K562 (cell line): ENCODE results near the gene ZNF428. TPM values are rescaled to one million over a fixed set of nuclear protein-coding genes. Genes with fewer than 3 reads are reported as not detected.

Experiments
- E2F1 ChIP-seq: sonication (generic); formaldehyde crosslinking; IDR thresholded peaks from 2 replicates; pipeline ENCODE4 v1.8.1; 2023; ENCODE audit warnings: mild to moderate bottlenecking, missing genetic modification reagents, moderate library complexity
- FOXA1 ChIP-seq: fragments of 450-650 bp; IDR thresholded peaks from 2 replicates; pipeline ENCODE4 v1.6.1; 2016; ENCODE audit warnings: mild to moderate bottlenecking, borderline replicate concordance
- HDGF ChIP-seq: fragments of 450-650 bp; IDR thresholded peaks from 2 replicates; pipeline ENCODE4 v1.6.1; 2016
- ID3 ChIP-seq, 2 experiments: fragments of 250-450 bp in 1 of 2; fragments of 450-650 bp in 1 of 2; sonication (Bioruptor Pico) in 1 of 2; IDR thresholded peaks; 2 replicates each; pipeline versions ENCODE4 v1.6.1 to v1.8.0; 2016 to 2021; ENCODE audit warnings: mild to moderate bottlenecking in 2 of 2, moderate library complexity in 2 of 2, missing compliant biosample characterization in 1 of 2, missing genetic modification characterization in 1 of 2
- ILK ChIP-seq: fragments of 450-650 bp; IDR thresholded peaks from 2 replicates; pipeline ENCODE4 v1.6.1; 2016; ENCODE audit warnings: missing genetic modification characterization, low read depth, mild to moderate bottlenecking, missing compliant biosample characterization, moderate library complexity, borderline replicate concordance
- NFATC3 ChIP-seq: fragments of 450-650 bp; IDR thresholded peaks from 2 replicates; pipeline ENCODE4 v1.6.1; 2017; ENCODE audit warnings: mild to moderate bottlenecking
- SIN3A ChIP-seq, 2 experiments: fragments of 150-350 bp in 1 of 2; IDR thresholded peaks; 2 replicates each; pipeline ENCODE4 v1.6.1; 2011 to 2016; ENCODE audit warnings: borderline replicate concordance in 2 of 2, low read depth in 2 of 2, low read length in 2 of 2, mild to moderate bottlenecking in 2 of 2, moderate library complexity in 2 of 2; ENCODE audit not compliant: control insufficient read depth in 1 of 2
- SRSF3 ChIP-seq: fragments of 200-400 bp; formaldehyde crosslinking; IDR thresholded peaks from 2 replicates; pipeline ENCODE4 v1.6.1; 2016; ENCODE audit warnings: mild to moderate bottlenecking, low read length, moderate library complexity; ENCODE audit not compliant: insufficient read depth
- TCF3 ChIP-seq: sonication (generic); formaldehyde crosslinking; IDR thresholded peaks from 2 replicates; pipeline ENCODE4 v1.4.0; 2020; ENCODE audit warnings: mild to moderate bottlenecking, missing genetic modification reagents
- ZBTB40 ChIP-seq, 2 experiments: fragments of 450-650 bp in 1 of 2; sonication (generic) in 1 of 2; formaldehyde crosslinking in 1 of 2; IDR thresholded peaks; 2 replicates each; pipeline versions ENCODE4 v1.7.1 to v1.9.0; 2016 to 2022; ENCODE audit warnings: inconsistent platforms in 1 of 2, mild to moderate bottlenecking in 1 of 2, missing genetic modification reagents in 1 of 2
- ZNF347 ChIP-seq: fragments of 450-650 bp; formaldehyde crosslinking; IDR thresholded peaks from 2 replicates; pipeline ENCODE4 v1.4.0; 2020; ENCODE audit warnings: low read depth, mild to moderate bottlenecking, moderate library complexity
- ZNF436 ChIP-seq: fragments of 250-450, 450-650 bp; sonication (Bioruptor Pico); formaldehyde crosslinking; IDR thresholded peaks from 2 replicates; pipeline ENCODE4 v1.7.0; 2020; ENCODE audit warnings: mild to moderate bottlenecking
- ZNF444 ChIP-seq: fragments of 250-450 bp; sonication (Bioruptor Pico); IDR thresholded peaks from 2 replicates; pipeline ENCODE4 v1.4.0; 2020; ENCODE audit warnings: mild to moderate bottlenecking, moderate library complexity
- polyA plus RNA-seq, 8 experiments: library from polyadenylated mRNA; depleted of rRNA in 4 of 8; stranded (reverse) in 5 of 8; unstranded in 3 of 8; fragments of >200 nt; fragmentation: Nextera tagmentation in 2 of 8; fragmentation: Illumina TruSeq in 1 of 8; extraction: Ambion mirVana in 2 of 8; extraction: Trizol in 1 of 8; gene quantifications; 2 replicates each; pipeline versions ENCODE4 v1.2.1 to v1.2.3, GENCODE V29; 2011 to 2014; ENCODE audit warnings: inconsistent platforms in 1 of 8, missing spikeins in 1 of 8
- total RNA-seq, 7 experiments: library from RNA; depleted of rRNA in 6 of 7; stranded (reverse); fragments of >200 nt in 6 of 7; fragmentation: Illumina TruSeq in 2 of 7; extraction: Trizol in 2 of 7; gene quantifications; 2 replicates each; pipeline versions ENCODE4 v1.2.1 to v1.2.3, GENCODE V29; 2011 to 2021; ENCODE audit warnings: low replicate concordance in 1 of 7

Gene ZNF428
- total and polyA plus RNA-seq, 9 of the 15 experiments (the other 6 are each of a cell fraction or from before 2014, with no cell fraction given), result 0.15 to 85.7 (median 15.9) TPM

GRCh38 chr19:43619262-43620060 is at the start of gene ZNF428 (continued):
- no peak; the same call in 1 of the 2 replicates for TF ChIP-seq ZNF436 (CRISPR knock-in tag)
- TF ChIP-seq TCF3 (CRISPR knock-in tag), result no peak
- no peak for TF ChIP-seq ZNF444 (CRISPR knock-in tag)
- TF ChIP-seq FOXA1, result no peak
- no peak for TF ChIP-seq ID3 (CRISPR knock-in tag; IDR thresholded peaks at IDR 0.05)
- peak; percentile 71; the same call in 1 of the 2 replicates for TF ChIP-seq ID3 (tag; IDR thresholded peaks at IDR 0.05)
- no peak for TF ChIP-seq ZBTB40 (IDR thresholded peaks at IDR 0.05)
- no peak for TF ChIP-seq ZBTB40 (CRISPR knock-in tag; IDR thresholded peaks at IDR 0.05)
- TF ChIP-seq NFATC3, result no peak
- TF ChIP-seq E2F1 (CRISPR knock-in tag), result peak; percentile 80; the same call in 1 of the 2 replicates
- no peak for TF ChIP-seq ILK (tag)
- TF ChIP-seq ZNF347, result no peak
- TF ChIP-seq HDGF, result no peak
- TF ChIP-seq SRSF3, result no peak
- no peak for TF ChIP-seq SIN3A (IDR thresholded peaks at IDR 0.05; ENCODE audit: borderline replicate concordance in 2 of 2, control insufficient read depth in 1 of 2, low read depth in 2 of 2, low read length in 2 of 2)
